ENCODE results near the gene KRT37.

DNA sequence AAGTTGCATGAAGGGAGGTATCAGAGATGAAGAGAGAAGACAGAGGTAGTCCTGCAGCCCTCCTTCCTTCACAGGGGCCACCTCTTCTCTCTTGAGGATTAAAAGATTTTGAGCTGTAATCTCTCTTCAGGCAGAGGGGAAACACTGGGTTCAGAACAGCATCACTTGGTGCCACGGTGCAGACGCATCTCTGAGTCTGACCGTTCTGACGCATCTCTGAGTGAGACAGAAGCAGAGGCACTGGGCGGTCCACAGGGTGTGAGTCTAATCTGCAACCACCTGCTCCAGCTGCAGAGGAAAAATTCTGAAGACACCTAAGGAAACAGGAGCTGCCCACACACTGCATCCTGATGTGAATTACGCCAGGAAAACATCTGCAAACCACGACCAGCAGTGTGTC lies 5.3 kb upstream of the KRT37 start:
- TF ChIP-seq POLR2AphosphoS2 (IDR thresholded peaks at IDR 0.05; ENCODE audit: low read length) (no peak), JUN (IDR thresholded peaks at IDR 0.05; ENCODE audit: borderline replicate concordance, low read depth, low read length) (no peak), JUN (CRISPR knock-in tag; IDR thresholded peaks at IDR 0.05; ENCODE audit: borderline replicate concordance) (no peak), RB1 (IDR thresholded peaks at IDR 0.05; ENCODE audit: low read depth) (no peak), XRCC5 (IDR thresholded peaks at IDR 0.05; ENCODE audit: low read depth, low read length) (no peak), CTCF (IDR thresholded peaks at IDR 0.05 in 2 of 3, conservative IDR thresholded peaks at IDR 0.05 in 1 of 3; ENCODE audit: insufficient read depth in 2 of 3, low read depth in 1 of 3, low read length in 3 of 3) (no peak), TEAD4 (IDR thresholded peaks at IDR 0.05; ENCODE audit: low read length) (no peak), TEAD4 (CRISPR knock-in tag; IDR thresholded peaks at IDR 0.05; ENCODE audit: borderline replicate concordance) (no peak)

All from K562 (cell line).